Right lobe of liver (tissue), 6 donors: ENCODE results near the gene CEP164. TPM values are rescaled to one million over a fixed set of nuclear protein-coding genes. Genes with fewer than 3 reads are reported as not detected.

Source experiments
- ATAC-seq, 4 donors: fragments of 200-7000 bp; cut with Tn5 transposase; one replicate each; pipeline ENCODE4 v1.9.1; 2020; ENCODE audit warnings: mild to moderate bottlenecking in 4 of 4, moderate library complexity in 4 of 4
- DNase-seq, 3 donors: peaks; one replicate each; pipeline ENCODE4 v3.0.0-alpha.2; 2020
- H3K27ac ChIP-seq, 3 donors: fragments of 200-600 bp; one replicate each; pipeline ENCODE4 v1.8.0; 2022
- H3K27me3 ChIP-seq, 2 donors: fragments of 200-600 bp; one replicate each; pipeline ENCODE4 v1.8.0; 2022
- H3K36me3 ChIP-seq, 4 donors: fragments of 200-600 bp; sonication (generic) in 1 of 4; one replicate each; pipeline versions ENCODE4 v1.5.1 to v1.8.0; 2017 to 2022; ENCODE audit warnings: control low read depth in 1 of 4
- H3K4me1 ChIP-seq, 4 donors: fragments of 200-600 bp; sonication (generic) in 1 of 4; one replicate each; pipeline versions ENCODE4 v1.5.1 to v1.8.0; 2017 to 2022; ENCODE audit warnings: control low read depth in 1 of 4
- H3K4me3 ChIP-seq, 3 donors: fragments of 200-600 bp; one replicate each; pipeline ENCODE4 v1.8.0; 2022
- H3K9me3 ChIP-seq, 4 donors: fragments of 200-600 bp; sonication (generic) in 1 of 4; one replicate each; pipeline versions ENCODE4 v1.5.1 to v1.8.0; 2017 to 2022; ENCODE audit warnings: control low read depth in 1 of 4
- POLR2A ChIP-seq: fragments of 450-650 bp; IDR thresholded peaks from one replicate; pipeline ENCODE4 v1.6.1; 2017; ENCODE audit warnings: antibody characterized with exemption, mild to moderate bottlenecking
- WGBS: methylation state at CpG from one replicate; pipeline ENCODE4 v1.1.6; 2018; ENCODE audit warnings: low coverage, low lambda C conversion rate; ENCODE audit not compliant: insufficient coverage; ENCODE audit errors: missing lambda C conversion rate; 5-methylcytosine and 5-hydroxymethylcytosine counted together
- intact Hi-C, 2 donors: fragments of 100-400 bp; cut with DNase I; formaldehyde crosslinking; loops; one replicate each; pipeline versions ENCODE4 v1.11.2 to v1.14.1; 2022
- total RNA-seq, 6 experiments: library from RNA; depleted of rRNA in 2 of 6; stranded (reverse); fragments of >200 nt in 2 of 6; fragmentation: NEBNext Ultra II Directional in 3 of 6; extraction: Animal tissue kit (Norgen Biotek cat#: 25700) in 3 of 6; gene quantifications; one replicate each; pipeline versions ENCODE4 v1.1.0 to v1.2.4, GENCODE V29; 2016 to 2023
- TF ChIP-seq, protein P1 (sequence below), 4 donors: fragments of 200-600 bp in 3 of 4; fragments of 450-650 bp in 1 of 4; IDR thresholded peaks; one replicate each; pipeline versions ENCODE4 v1.5.1 to v1.8.0; 2016 to 2022; ENCODE audit warnings: antibody characterized with exemption in 4 of 4, mild to moderate bottlenecking in 2 of 4
- donor health status: DM: no; HTN: yes; CAD: no.
- donor health status: DM: no; HTN: no; CAD: no.
- donor health status: DM: no; HTN: no; CAD: no.
- donor health status: DM: no; HTN: yes; CAD: no.
- donor health status: DM: no; HTN: yes; CAD: no.

Gene CEP164
- total RNA-seq, 6 experiments from 2014 or later, result 7.2 to 11.2 (median 8.6) TPM

- no peak for TF ChIP-seq POLR2A
- TF ChIP-seq, protein P1, sequence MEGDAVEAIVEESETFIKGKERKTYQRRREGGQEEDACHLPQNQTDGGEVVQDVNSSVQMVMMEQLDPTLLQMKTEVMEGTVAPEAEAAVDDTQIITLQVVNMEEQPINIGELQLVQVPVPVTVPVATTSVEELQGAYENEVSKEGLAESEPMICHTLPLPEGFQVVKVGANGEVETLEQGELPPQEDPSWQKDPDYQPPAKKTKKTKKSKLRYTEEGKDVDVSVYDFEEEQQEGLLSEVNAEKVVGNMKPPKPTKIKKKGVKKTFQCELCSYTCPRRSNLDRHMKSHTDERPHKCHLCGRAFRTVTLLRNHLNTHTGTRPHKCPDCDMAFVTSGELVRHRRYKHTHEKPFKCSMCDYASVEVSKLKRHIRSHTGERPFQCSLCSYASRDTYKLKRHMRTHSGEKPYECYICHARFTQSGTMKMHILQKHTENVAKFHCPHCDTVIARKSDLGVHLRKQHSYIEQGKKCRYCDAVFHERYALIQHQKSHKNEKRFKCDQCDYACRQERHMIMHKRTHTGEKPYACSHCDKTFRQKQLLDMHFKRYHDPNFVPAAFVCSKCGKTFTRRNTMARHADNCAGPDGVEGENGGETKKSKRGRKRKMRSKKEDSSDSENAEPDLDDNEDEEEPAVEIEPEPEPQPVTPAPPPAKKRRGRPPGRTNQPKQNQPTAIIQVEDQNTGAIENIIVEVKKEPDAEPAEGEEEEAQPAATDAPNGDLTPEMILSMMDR (IDR thresholded peaks at IDR 0.05), result no peak
- ATAC-seq, result no peak
- intact Hi-C loops, result no loop called here
- Histone ChIP-seq H3K27me3 (no peaks in the 10 kb centered on the region), H3K4me3 (no peak overlapping the region), H3K27ac (no peak overlapping the region), H3K9me3 (no peaks in the 10 kb centered on the region), H3K36me3 (peaks cover 0 to 58% (median 20%) of the 10 kb centered on the region in 4 donors), H3K4me1 (no peaks in the 10 kb centered on the region)
- 96% methylated on average over 5 of the region's 7 CpGs for WGBS
- DNase-seq, result no peak
Measured at GRCh38 chr11:117281869-117282268, 45.8 kb upstream of the CEP164 start.

DNA sequence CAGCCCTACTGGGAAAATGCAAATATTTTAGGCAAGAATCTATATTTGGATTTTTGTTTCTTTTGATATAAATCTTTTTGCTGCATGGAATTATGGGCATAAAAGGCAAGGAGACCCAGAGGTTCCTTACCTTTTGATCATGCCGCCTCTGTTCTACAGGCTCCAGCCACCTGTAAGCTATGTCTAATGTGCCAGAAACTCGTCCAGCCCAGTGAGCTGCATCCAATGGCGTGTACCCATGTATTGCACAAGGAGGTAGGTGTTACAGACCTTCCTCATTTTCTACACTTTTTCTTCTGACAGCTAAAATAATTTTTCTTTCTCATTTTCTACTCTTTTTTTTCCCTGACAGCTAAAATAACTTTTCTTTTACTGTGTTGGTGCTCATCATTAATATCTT, 44.7 kb upstream of the CEP164 start:
- Histone ChIP-seq H3K27me3 (no peaks in the 10 kb centered on the region), H3K36me3 (peaks cover 0 to 63% (median 20%) of the 10 kb centered on the region in 4 donors), H3K27ac (no peak overlapping the region), H3K4me3 (no peak overlapping the region), H3K9me3 (no peaks in the 10 kb centered on the region), H3K4me1 (no peaks in the 10 kb centered on the region)
- TF ChIP-seq, protein P1 (IDR thresholded peaks at IDR 0.05), result no peak
- TF ChIP-seq POLR2A, result no peak
- intact Hi-C loops, result no loop called here
- ATAC-seq, result no peak
- 68% methylated on average over 3 of the region's 3 CpGs for WGBS
- DNase-seq, result no peak

DNA sequence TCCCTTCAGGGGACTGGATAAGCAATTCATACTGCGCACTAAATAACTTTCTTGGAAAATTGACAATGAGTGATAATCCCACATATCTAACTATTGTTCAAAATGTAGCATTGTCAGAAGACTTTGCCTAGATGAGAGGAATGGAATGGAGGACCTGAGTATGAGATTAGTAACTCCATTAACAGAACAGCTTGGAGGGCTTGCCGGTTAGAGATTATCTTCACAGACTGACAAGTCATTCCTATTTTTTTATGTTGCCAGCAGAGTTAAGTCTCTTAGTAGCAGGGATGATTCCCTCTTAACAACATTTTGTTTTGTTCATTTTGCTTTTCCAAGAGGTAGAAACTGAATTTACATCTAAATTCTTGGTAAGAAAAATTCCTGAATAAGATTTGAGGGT, 43.6 kb upstream of the CEP164 start:
- no peaks in the 10 kb centered on the region for H3K4me1 ChIP-seq
- intact Hi-C loops, result no loop called here
- no peak overlapping the region for H3K4me3 ChIP-seq
- TF ChIP-seq, protein P1 (IDR thresholded peaks at IDR 0.05), result no peak
- TF ChIP-seq POLR2A, result no peak
- no peaks in the 10 kb centered on the region for H3K9me3 ChIP-seq
- H3K27ac ChIP-seq, result no peak overlapping the region
- peaks cover 0 to 74% (median 20%) of the 10 kb centered on the region in 4 donors for H3K36me3 ChIP-seq
- 97% methylated on average over 2 of the region's 2 CpGs for WGBS
- ATAC-seq (no peak), DNase-seq (no peak)
- H3K27me3 ChIP-seq, result no peaks in the 10 kb centered on the region

GRCh38 chr11:117286588-117286987, 41.1 kb upstream of the CEP164 start:
- H3K36me3 ChIP-seq, result peaks cover 0 to 87% (median 21%) of the 10 kb centered on the region in 4 donors
- no peak for DNase-seq
- 83% methylated on average over 2 of the region's 2 CpGs for WGBS
- no peaks in the 10 kb centered on the region for H3K27me3 ChIP-seq
- H3K9me3 ChIP-seq, result no peaks in the 10 kb centered on the region
- TF ChIP-seq POLR2A, result no peak
- TF ChIP-seq, protein P1 (IDR thresholded peaks at IDR 0.05), result no peak
- ATAC-seq, result no peak
- no peak overlapping the region for H3K4me3 ChIP-seq
- no peaks in the 10 kb centered on the region for H3K4me1 ChIP-seq
- no peak overlapping the region for H3K27ac ChIP-seq
- intact Hi-C loops, result no loop called here

- Histone ChIP-seq H3K4me1 (no peaks in the 10 kb centered on the region), H3K27me3 (no peaks in the 10 kb centered on the region), H3K9me3 (no peaks in the 10 kb centered on the region), H3K4me3 (no peak overlapping the region), H3K36me3 (peaks cover 0 to 88% (median 19%) of the 10 kb centered on the region in 4 donors), H3K27ac (no peak overlapping the region)
- 78% methylated on average over 3 of the region's 3 CpGs for WGBS
- no peak for TF ChIP-seq POLR2A
- TF ChIP-seq, protein P1 (IDR thresholded peaks at IDR 0.05), result no peak
- intact Hi-C loops, result no loop called here
- no peak for ATAC-seq
- DNase-seq, result no peak
Measured at GRCh38 chr11:117287668-117288067, 40.0 kb upstream of the CEP164 start.
